ENCODE results near the gene FERMT3.
A peak's percentile ranks its signal among the peaks of the same experiment; 100 is the strongest.

Gene FERMT3

DNA sequence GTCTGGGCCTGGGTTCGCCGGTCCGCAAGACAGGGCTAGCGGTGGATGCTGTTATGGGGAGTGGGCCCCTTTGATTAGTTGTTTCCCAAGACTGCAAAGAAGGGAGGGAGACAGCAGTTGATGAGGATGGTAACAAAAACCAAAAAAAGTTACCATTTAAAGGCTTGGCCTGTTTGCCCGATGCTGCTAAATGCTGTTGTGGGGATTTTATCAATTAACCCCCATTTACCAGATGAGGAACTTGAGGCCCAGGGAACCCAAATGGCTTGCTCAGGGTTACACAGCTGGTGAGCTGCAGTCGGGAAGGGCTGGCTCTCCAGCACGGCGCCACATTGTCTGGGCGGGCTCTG is 16.1 kb downstream of the FERMT3 start:
- no peak for DNase-seq

GRCh38 chr11:64223001-64223651 is 16.6 kb downstream of the FERMT3 start:
- no peak for DNase-seq

- DNase-seq: no peak
Observed at GRCh38 chr11:64224151-64224890, 17.8 kb downstream of the FERMT3 start.

DNA sequence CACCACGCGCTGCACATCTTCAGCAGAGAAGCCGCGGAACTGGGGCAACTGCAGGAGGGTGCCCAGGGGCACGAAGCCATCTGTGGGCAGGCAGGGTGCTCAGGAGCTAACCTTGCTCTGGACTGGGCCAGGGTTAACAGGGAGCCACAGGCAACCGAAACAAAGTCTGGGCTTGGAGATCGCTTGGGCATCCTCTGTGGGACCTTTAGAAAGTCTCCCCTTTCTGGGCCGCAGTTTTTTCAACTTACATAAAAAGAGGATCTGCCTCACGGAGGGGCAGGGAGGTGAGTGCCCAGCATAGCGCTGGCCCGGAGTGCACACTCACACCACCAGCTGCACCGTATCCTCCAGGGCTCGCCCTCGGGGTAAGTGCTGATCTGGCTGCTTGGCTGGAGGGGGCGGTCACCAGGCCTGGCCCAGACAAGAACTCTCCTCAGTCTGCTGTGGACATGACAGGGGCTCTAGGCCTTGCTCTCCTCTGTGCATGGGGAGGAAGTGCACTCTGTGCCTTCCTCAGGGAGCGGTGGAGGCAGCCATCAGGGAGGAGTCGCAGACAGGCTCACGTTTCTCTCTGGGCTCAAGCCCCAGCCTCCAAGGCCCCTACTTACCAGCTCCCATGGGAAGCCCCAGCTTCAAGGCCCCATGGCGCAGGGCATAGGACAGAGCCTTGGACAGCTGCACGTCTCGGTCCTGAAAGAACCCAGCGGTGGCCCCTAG is 18.5 kb downstream of the FERMT3 start:
- no peak for DNase-seq

GRCh38 chr11:64225608-64226506 is 19.3 kb downstream of the FERMT3 start, which contains the start of the genes NUDT22 and TRPT1:
TSS of gene NUDT22 (plus strand) at chr11:64226274. CDS start at chr11:64226653, 379 bp downstream.
TSS of gene TRPT1 (minus strand) at chr11:64226186. CDS start at chr11:64225860, 326 bp downstream.
- peak; percentile 89 for DNase-seq

- peak; percentile 75 for DNase-seq
Observed at GRCh38 chr11:64226507-64227051, 20.1 kb downstream of the FERMT3 start.

GRCh38 chr11:64227405-64227956 is 21.0 kb downstream of the FERMT3 start:
- DNase-seq: no peak

DNA sequence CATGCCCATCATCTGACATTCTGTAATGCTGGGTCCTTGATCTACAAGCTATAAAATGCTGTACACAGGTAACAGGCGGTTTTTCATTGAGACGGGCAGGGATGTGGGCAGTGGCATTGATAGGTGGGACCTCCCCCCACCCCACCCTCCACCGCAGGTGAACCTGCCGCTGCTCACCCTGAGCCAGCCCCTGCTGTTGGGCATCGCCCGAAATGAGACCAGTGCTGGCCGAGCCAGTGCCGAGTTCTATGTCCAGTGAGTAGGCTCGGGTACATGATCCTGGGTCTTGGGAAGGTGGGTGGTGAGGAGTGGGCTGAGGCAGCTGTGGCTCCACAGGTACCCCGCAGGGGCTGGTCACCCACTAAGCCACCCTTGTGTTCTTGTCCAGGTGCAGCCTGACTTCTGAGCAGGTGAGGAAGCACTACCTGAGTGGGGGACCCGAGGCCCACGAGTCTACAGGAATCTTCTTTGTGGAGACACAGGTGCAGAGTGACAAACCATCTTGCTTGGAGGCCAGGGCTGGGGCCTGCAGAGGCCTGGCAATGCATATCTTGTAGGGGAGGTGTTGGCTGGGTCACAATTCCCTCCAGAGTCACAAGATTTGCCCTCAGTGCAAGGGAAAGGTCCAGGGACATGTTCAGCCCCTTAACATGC is 22.7 kb downstream of the FERMT3 start:
- DNase-seq: no peak

- DNase-seq: no peak
Observed at GRCh38 chr11:64229744-64230170, 23.2 kb downstream of the FERMT3 start.

DNA sequence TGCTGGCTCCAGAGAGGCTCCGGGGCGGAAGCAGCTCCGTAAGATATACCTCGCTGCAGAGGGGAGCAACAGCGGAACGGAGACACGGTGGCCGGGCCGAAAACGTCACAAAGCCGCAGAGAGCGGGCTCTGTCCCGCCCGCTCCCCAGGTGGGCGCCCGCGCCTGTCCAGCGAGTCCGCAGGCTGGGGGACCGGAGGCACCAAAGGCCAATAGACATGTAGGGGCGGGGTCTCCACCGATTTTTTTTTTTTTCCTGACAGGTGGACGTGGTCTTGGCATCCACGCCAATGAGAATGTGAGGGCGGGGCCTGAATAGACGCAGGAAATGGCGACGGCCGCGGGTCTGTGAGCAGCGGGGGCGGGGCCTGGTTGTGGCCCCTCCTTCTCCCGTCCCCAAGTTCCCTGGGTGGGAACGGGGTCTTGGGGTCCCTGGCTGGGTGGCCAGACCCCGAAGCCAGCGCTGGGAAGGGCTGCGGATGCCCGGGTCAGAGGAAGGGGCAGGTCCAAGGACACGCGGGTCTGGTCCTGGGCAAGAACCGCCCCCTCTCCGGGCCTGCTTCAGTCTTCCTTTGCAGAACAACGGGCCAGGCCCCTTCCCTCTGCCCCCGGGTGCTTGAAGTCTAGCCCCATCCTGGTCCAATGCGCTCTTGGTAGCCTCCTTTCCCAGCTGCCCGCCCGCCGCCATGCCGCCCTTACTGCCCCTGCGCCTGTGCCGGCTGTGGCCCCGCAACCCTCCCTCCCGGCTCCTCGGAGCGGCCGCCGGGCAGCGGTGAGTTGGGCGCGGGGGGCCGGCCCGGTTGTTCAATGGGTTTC is 23.9 kb downstream of the FERMT3 start, which contains the start of gene DNAJC4:
Gene DNAJC4 (plus strand): TSS at position 378 of the 814 bp plus-strand sequence. CDS start 307 bp downstream, at position 685.
- peak; percentile 92 for DNase-seq

DNA sequence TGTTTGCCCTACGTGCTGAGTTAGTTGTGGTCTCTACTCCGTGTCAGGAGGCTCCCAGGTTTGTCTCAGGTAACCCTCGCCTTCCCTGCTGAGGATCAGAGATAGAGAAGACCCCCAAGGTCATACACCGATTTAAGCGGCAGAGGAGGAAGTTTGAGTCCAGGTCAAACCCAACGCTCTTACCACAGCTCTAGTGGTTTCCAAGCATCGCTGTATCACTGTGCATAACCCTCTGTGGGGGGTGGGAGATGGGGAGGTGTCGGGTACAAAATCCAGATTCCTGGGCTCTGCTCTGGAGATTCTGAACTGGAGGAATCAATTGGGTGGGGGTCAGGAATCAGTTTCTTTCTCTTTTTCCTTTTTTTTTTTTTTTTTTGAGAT is 24.5 kb downstream of the FERMT3 start:
- DNase-seq: no peak

- no peak for DNase-seq
Observed at GRCh38 chr11:64231546-64231945, 25.0 kb downstream of the FERMT3 start.

DNA sequence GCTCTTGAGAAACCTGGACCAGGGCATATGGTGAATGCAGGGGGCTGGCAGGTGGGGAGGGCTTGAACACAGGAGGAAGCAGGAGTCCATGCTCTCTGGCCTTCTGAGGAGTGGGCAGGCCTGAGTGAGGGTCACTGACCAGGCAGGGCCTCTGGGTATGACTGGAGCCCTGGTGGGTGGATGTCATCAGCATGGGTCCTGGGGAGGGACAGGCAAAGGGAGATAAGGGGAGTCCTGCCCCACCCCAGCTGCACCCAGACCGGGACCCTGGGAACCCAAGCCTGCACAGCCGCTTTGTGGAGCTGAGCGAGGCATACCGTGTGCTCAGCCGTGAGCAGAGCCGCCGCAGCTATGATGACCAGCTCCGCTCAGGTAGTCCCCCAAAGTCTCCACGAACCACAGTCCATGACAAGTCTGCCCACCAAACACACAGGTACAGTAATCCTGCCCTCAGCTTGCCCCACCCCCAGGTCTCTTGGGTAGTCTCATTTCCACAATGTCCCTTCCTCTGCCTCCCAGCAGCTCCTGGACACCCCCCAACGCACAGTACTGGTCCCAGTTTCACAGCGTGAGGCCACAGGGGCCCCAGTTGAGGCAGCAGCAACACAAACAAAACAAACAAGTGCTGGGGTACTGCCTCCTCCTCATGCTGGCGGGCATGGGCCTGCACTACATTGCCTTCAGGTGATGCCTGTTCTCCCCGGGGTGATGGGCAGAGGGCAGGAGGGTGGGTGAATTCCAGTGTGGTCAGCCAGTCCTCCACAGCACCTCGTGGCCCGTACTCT is 25.9 kb downstream of the FERMT3 start:
- DNase-seq: no peak

DNA sequence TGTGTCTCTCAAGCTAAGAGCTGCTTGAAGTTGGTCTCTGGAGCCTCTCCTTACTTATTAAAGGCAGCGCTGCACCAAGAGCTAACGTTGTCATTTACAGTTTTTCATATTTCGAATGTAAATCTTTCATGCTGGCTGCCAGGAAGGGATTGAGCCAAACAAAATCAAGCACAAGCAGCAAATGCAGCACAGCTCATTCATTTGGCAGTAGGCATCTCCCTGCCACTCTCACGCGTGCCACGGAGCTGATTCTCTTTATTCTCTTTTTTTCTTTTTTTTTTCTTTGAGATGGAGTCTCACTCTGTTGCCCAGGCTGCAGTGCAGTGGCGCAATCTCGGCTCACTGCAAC is 26.4 kb downstream of the FERMT3 start:
- no peak for DNase-seq

DNA sequence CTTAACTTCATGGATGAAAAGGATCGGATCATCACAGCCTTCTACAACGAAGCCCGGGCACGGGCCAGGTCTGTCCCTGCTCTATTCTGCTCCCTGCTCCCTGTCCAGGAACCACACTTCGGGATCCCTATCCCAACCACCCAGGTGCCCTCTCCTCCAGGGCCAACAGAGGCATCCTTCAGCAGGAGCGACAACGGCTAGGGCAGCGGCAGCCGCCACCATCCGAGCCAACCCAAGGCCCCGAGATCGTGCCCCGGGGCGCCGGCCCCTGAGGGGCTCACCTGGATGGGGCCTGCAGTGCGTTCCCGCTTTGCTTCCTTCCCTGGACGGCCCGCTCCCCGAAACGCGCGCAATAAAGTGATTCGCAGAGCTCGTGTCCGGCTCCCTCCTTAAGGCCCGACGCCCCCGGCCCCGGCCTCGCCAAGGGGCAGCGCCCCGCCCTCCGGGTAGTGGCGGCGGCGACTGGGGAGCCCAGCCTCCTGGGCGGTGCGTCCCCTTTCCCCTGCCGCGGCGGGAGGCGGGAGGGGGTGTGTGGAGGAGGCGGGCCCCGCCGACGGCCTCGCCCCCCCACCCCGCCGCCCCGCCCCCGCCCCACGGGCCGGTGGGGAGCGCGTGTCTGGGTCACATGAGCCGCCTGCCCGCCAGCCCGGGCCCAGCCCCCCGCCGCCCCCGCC is 27.5 kb downstream of the FERMT3 start, which contains the start of gene VEGFB:
Gene VEGFB (plus strand): TSS at position 672 of the 674 bp plus-strand sequence. CDS start 250 bp downstream, outside the sequence.
- peak; percentile 82 for DNase-seq

DNA sequence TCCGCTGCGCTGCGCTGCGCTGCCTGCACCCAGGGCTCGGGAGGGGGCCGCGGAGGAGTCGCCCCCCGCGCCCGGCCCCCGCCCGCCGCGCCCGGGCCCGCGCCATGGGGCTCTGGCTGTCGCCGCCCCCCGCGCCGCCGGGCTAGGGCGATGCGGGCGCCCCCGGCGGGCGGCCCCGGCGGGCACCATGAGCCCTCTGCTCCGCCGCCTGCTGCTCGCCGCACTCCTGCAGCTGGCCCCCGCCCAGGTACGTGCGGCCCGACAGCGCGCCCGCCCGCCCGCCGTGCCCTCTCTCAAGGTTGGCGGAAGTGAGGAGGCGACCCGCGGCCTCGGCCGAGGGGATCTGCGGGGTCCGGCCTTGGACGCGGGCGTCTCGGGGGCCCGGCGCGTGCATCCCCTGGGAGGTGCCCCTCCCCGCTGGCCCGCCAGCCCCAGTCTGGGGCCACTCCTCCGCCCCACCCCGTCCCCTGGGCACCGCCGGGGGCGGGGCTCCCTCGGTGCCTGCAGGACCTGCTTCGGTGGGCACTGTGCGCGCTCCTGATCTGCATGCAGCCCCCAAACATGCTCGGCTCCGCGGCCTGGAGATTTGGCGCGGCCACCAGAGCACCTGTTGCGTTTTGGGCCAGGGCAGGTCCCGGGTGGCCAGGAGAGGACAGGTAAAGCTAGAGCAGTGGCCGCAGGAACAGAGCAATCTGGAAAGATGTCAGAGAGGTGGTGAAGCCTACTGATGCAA is 28.3 kb downstream of the FERMT3 start:
- DNase-seq: peak; percentile 54

- no peak for DNase-seq
Observed at GRCh38 chr11:64235437-64236161, 29.1 kb downstream of the FERMT3 start.

All from CD4-positive, alpha-beta T cell treated with Interleukin-21 for 1 hour (primary cell).